GM18507 (cell line): ENCODE results near the gene CHMP4A.

Experiments used
- DNase-seq: peaks from one replicate; pipeline ENCODE4 v3.0.0; 2011; ENCODE audit warnings: low read depth; ENCODE audit not compliant: insufficient read length; ENCODE audit errors: extremely low spot score
- FAIRE-seq: peaks from 2 replicates; lab custom pipeline; 2011; peaks lifted over from hg19 to GRCh38; lab: Jason Lieb, UNC

The CHMP4A gene

DNA sequence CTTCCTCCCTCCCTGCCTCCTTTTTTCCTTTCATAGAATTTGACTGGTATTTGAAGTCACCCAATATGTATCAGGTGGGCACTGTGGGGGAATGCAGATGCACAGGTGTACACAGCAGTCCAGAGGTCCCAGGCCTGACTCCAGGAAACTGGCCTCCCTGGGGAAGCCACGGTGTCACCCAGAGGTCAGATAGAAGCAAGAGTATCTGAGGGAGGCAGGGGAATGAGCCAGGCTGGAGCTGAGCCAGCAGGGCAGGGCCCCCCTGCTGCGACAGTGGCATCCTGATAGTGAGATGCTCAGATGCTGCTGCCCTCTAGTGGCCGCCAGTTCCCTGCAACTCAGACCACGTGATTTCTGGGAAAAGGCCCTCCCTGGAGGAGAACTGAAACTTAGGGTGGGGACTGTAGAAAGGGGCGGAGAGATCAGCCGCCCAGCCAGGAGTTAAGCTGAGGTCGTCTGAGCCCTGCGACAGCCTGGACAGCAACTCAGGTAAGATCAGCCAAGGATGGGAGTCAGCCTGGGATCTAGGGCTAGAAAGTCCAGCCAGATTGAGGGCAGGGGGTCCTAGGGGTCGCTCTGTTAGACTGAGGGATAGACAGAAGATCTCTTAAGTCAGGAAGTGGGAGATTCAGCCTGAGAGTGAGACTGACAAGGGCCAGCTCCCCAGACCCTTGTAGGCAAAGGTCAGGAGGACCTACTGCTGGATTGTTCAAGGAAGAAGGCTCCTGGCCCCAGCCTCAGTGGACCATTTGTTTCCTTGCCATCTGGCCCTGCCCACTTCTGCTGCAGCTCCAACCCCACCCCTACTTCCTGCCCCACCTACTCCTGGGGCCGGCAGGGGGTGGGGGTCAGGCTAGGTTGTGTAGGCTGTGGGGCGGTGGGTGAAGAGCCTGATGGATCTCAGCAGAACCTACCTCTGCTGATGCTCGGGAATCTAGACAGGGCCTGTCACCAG, 52.2 kb downstream of the CHMP4A start, which contains the start of gene IRF9:
TSS of gene IRF9 (plus strand) at position 416 of the 955 bp plus-strand sequence. CDS start 880 bp downstream, outside the sequence.
- FAIRE-seq (peak; percentile 97), DNase-seq (peak; percentile 88)

DNA sequence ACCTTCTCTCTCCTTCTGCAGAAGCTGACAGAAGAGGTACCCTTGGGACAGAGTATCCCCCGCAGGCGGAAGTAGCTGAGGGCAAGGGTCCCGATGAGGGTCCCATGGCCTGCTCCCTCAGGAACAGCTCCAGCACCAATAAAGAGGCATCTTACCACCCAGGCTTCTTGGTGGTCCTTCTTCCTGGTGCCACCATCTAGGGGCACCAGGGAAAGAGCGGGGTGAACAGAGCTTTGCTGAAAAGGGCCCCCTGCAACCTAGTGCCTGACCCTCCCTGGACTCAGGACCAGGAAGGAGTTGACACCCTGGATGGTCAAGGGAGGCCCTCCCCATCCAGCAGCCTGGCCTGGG, 52.8 kb downstream of the CHMP4A start:
- no peak for FAIRE-seq

DNA sequence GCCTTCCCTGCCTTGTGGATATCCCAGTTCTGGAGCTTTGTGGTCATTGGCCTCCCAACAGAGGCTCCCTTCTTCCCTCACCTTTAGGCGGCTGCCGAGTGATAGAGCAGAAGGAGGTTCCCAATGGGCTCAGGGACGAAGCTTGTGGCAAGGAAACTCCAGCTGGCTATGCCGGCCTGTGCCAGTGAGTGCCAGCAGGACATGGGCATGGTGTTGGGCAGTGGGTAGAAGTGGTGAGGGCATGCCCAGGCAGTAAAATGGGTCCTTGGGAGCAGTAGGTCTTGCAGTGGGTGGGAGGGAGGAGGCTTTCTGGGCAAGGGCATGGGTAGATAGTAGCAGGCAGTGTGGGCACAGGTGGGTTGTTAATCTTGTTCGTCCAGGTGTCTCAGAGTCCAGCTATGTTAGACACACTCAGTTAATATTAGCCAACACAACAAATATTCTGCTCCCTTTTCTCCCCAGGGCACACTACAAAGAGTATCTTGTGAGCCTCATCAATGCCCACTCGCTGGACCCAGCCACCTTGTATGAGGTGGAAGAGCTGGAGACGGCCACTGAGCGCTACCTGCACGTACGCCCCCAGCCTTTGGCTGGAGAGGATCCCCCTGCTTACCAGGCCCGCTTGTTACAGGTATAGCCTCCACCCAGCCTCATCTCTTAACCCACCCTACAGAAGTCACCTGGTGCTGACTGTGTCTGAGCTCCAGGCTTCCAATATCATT, 53.4 kb downstream of the CHMP4A start:
- DNase-seq (no peak), FAIRE-seq (no peak)

More for the DNA sequence above, 52.8 kb downstream of the CHMP4A start:
- no peak for DNase-seq
